ENCODE data around the gene PAM.
A peak's percentile ranks its signal among the peaks of the same experiment; 100 is the strongest.

DNA sequence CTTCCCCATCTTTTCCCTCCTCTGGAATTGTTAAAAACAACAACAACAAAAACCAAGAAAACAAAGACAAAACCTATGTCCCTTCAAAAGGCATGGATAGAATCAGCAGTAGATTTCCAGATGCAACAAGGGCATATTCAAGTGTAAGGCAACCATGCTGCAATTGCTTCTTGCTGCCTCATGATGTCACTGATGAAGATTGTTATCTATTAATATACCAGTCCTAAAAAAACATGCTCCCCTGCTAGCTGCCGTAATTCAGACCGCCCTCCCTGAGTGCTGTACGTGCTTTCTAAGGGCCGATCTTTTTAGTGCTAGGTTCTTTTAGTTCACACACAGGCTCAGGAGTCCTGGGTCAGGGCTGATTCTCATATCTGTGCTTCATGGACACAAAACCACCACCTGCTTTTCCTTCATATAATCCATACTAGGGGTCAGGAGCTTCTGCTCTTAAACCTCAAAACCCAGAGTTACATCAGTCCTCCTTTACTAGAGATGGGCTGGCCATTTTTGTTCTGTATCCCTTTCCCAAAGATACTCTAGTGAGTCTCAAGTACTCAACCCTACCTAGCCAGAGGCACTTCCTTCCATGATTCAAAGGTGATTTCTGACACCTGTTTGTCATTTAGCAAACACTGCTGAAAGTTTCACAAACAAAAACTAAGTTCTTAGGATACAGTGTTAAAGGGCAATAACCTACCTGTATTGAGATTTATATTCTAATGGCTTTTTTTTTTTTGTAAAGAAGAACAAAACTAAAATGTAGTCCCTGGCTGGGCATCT, 282.8 kb downstream of the PAM start:
- TF ChIP-seq, protein P1, sequence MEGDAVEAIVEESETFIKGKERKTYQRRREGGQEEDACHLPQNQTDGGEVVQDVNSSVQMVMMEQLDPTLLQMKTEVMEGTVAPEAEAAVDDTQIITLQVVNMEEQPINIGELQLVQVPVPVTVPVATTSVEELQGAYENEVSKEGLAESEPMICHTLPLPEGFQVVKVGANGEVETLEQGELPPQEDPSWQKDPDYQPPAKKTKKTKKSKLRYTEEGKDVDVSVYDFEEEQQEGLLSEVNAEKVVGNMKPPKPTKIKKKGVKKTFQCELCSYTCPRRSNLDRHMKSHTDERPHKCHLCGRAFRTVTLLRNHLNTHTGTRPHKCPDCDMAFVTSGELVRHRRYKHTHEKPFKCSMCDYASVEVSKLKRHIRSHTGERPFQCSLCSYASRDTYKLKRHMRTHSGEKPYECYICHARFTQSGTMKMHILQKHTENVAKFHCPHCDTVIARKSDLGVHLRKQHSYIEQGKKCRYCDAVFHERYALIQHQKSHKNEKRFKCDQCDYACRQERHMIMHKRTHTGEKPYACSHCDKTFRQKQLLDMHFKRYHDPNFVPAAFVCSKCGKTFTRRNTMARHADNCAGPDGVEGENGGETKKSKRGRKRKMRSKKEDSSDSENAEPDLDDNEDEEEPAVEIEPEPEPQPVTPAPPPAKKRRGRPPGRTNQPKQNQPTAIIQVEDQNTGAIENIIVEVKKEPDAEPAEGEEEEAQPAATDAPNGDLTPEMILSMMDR (IDR thresholded peaks at IDR 0.05 in 2 of 3, conservative IDR thresholded peaks at IDR 0.05 in 1 of 3; ENCODE audit: borderline replicate concordance in 1 of 3, insufficient read depth in 1 of 3, low read depth in 2 of 3, low read length in 2 of 3): 0 out of 6 replicates have a peak, but pooled peaks of 1 of the 3 experiments have one; percentile 15
- TF ChIP-seq ZFX (IDR thresholded peaks at IDR 0.05): no peak
- no peak for TF ChIP-seq SRF (IDR thresholded peaks at IDR 0.05; ENCODE audit: low read depth)
- TF ChIP-seq POLR2AphosphoS5 (IDR thresholded peaks at IDR 0.05; ENCODE audit: low read depth, low read length): no peak
- TF ChIP-seq FOSL1 (IDR thresholded peaks at IDR 0.05; ENCODE audit: low read depth): no peak
- no peak for TF ChIP-seq RAD21 (IDR thresholded peaks at IDR 0.05; ENCODE audit: low read depth)
- no peak for TF ChIP-seq POLR2A (IDR thresholded peaks at IDR 0.05; ENCODE audit: borderline replicate concordance, extremely low read depth, insufficient read depth, insufficient read length)
- TF ChIP-seq, protein P2, sequence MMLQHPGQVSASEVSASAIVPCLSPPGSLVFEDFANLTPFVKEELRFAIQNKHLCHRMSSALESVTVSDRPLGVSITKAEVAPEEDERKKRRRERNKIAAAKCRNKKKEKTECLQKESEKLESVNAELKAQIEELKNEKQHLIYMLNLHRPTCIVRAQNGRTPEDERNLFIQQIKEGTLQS (IDR thresholded peaks at IDR 0.05): no peak
